Adrenal gland (tissue), 12 donors: ENCODE measurements around the gene DIP2C. TPM values are rescaled to one million over a fixed set of nuclear protein-coding genes. Genes with fewer than 3 reads are reported as not detected.

ENCODE experiments used
- DNase-seq, 7 donors: peaks; one replicate each; pipeline ENCODE4 v3.0.0-alpha.2; 2019 to 2020
- H3K27ac ChIP-seq, 5 donors: fragments of 200-600 bp; sonication (generic) in 4 of 5; 1 replicate in 3 of 5; 2 replicates in 2 of 5; pipeline versions ENCODE4 v1.5.1 to v1.8.0; 2016 to 2020; ENCODE audit warnings: mild to moderate bottlenecking in 1 of 5
- H3K27me3 ChIP-seq: fragments of 200-600 bp; 2 replicates; pipeline ENCODE4 v1.8.0; 2021
- H3K36me3 ChIP-seq, 2 donors: fragments of 200-600 bp; replicated peaks in 1 of 2; 1 replicate in 1 of 2; 2 replicates in 1 of 2; pipeline versions ENCODE4 v1.5.1 to v1.8.0; 2018 to 2022
- H3K4me1 ChIP-seq, 2 donors: fragments of 200-600 bp; replicated peaks in 1 of 2; 1 replicate in 1 of 2; 2 replicates in 1 of 2; pipeline versions ENCODE4 v1.5.1 to v1.8.0; 2018 to 2021
- H3K4me3 ChIP-seq, 4 donors: fragments of 200-600 bp; sonication (generic) in 3 of 4; one replicate each; pipeline ENCODE4 v1.5.1; 2016 to 2018
- H3K9me3 ChIP-seq, 3 donors: fragments of 200-600 bp; sonication (generic) in 1 of 3; replicated peaks in 1 of 3; 1 replicate in 2 of 3; 2 replicates in 1 of 3; pipeline versions ENCODE4 v1.5.1 to v1.8.0; 2016 to 2021
- CTCF ChIP-seq, 6 experiments: fragments of 450-650 bp in 4 of 6; fragments of 200-600 bp in 2 of 6; sonication (generic) in 1 of 6; IDR thresholded peaks; 1 replicate in 5 of 6; 2 replicates in 1 of 6; pipeline versions ENCODE4 v1.5.1 to v1.8.0; 2016 to 2021; ENCODE audit warnings: antibody characterized with exemption in 6 of 6, mild to moderate bottlenecking in 2 of 6, moderate library complexity in 1 of 6
- POLR2A ChIP-seq, 2 donors: fragments of 450-650 bp; IDR thresholded peaks; one replicate each; pipeline ENCODE4 v1.6.1; 2017; ENCODE audit warnings: antibody characterized with exemption in 2 of 2, mild to moderate bottlenecking in 2 of 2, moderate library complexity in 1 of 2
- WGBS, 4 donors: extraction: QIAGEN DNeasy Blood & Tissue Kit in 2 of 4; methylation state at CpG; one replicate each; pipeline versions ENCODE4 v1.1.5 to v1.1.7; 2013 to 2017; 5-methylcytosine and 5-hydroxymethylcytosine counted together
- intact Hi-C, 2 donors: fragments of 100-400 bp; cut with DNase I; formaldehyde crosslinking; loops; one replicate each; pipeline versions ENCODE4 v1.14.1 to v1.15.0; 2022 to 2023
- polyA plus RNA-seq, 3 donors: library from polyadenylated mRNA; stranded (reverse); fragments of 200-250 nt in 2 of 3; fragments of 350-450 nt in 1 of 3; fragmentation: Illumina TruSeq in 1 of 3; extraction: RNeasy Lipid Tissue Mini Kit (QIAGEN cat#74804) in 1 of 3; gene quantifications; one replicate each; pipeline ENCODE4 v1.2.3, GENCODE V29; 2013 to 2014
- total RNA-seq, 9 donors: library from RNA; depleted of rRNA in 4 of 9; stranded (reverse); fragments of >200 nt in 4 of 9; fragments of 120-200 nt in 1 of 9; fragmentation: NEBNext Ultra II Directional in 1 of 9; extraction: Animal tissue kit (Norgen Biotek cat#: 25700) in 1 of 9; gene quantifications; one replicate each; pipeline versions ENCODE4 v1.1.0 to v1.2.4, GENCODE V29; 2013 to 2023
- donor health status: healthy with polysubstance abuse.
- donor health status: Bipolar disorder and iron deficiency.
- donor health status: DM: yes; HTN: yes; CAD: no.
- donor health status: DM: no; HTN: no; CAD: no.
- donor health status: DM: no; HTN: no; CAD: no.
- donor health status: DM: yes; HTN: yes; CAD: no.

Gene DIP2C
- total and polyA plus RNA-seq, 12 donors = 4.8 to 23.9 (median 19.7) TPM

GRCh38 chr10:413662-414071, 275.8 kb downstream of the DIP2C start:
- Histone ChIP-seq H3K27me3 (no peaks in the 10 kb centered on the region), H3K9me3 (no peaks in the 10 kb centered on the region), H3K4me3 (no peak overlapping the region), H3K4me1 (no peaks in the 10 kb centered on the region), H3K36me3 (peaks cover 0 to 2% of the 10 kb centered on the region in 2 donors), H3K27ac (no peak overlapping the region)
- no peak for TF ChIP-seq POLR2A (IDR thresholded peaks at IDR 0.05)
- no peak for TF ChIP-seq CTCF (IDR thresholded peaks at IDR 0.05)
- WGBS, 4 donors = 84 to 93% (median 88%) methylated on average over 24 to 26 of the region's 26 CpGs
- intact Hi-C loops = no loop called here
- DNase-seq = no peak

- no peaks in the 10 kb centered on the region for H3K36me3 ChIP-seq
- no peak overlapping the region for H3K4me3 ChIP-seq
- no peak for DNase-seq
- no peak overlapping the region for H3K27ac ChIP-seq
- H3K4me1 ChIP-seq = no peaks in the 10 kb centered on the region
- no peaks in the 10 kb centered on the region for H3K9me3 ChIP-seq
- intact Hi-C loops = no loop called here
- no peaks in the 10 kb centered on the region for H3K27me3 ChIP-seq
- no peak for TF ChIP-seq CTCF (IDR thresholded peaks at IDR 0.05)
- no peak for TF ChIP-seq POLR2A (IDR thresholded peaks at IDR 0.05)
- 74 to 83% (median 75%) methylated on average over 8 to 10 of the region's 10 CpGs for WGBS, 4 donors
Observed at GRCh38 chr10:412109-412508, 277.4 kb downstream of the DIP2C start.

- Histone ChIP-seq H3K4me1 (no peaks in the 10 kb centered on the region), H3K36me3 (no peaks in the 10 kb centered on the region), H3K27me3 (no peaks in the 10 kb centered on the region), H3K4me3 (no peak overlapping the region), H3K27ac (no peak overlapping the region), H3K9me3 (no peaks in the 10 kb centered on the region)
- TF ChIP-seq CTCF (IDR thresholded peaks at IDR 0.05) = no peak
- TF ChIP-seq POLR2A (IDR thresholded peaks at IDR 0.05) = no peak
- WGBS, 4 donors = 95 to 98% (median 95%) methylated on average over 13 of the region's 13 CpGs
- DNase-seq = no peak
- intact Hi-C loops = no loop called here
Observed at GRCh38 chr10:411603-412002, 277.9 kb downstream of the DIP2C start.

GRCh38 chr10:409408-410040, 279.9 kb downstream of the DIP2C start:
- H3K27ac ChIP-seq = no peak overlapping the region
- intact Hi-C loops = no loop called here
- H3K9me3 ChIP-seq = no peaks in the 10 kb centered on the region
- H3K27me3 ChIP-seq = no peaks in the 10 kb centered on the region
- no peak overlapping the region for H3K4me3 ChIP-seq
- no peaks in the 10 kb centered on the region for H3K4me1 ChIP-seq
- 74 to 93% (median 79%) methylated on average over 12 of the region's 12 CpGs for WGBS, 4 donors
- peak in 1 of 7 donors; percentile 37 for DNase-seq
- no peaks in the 10 kb centered on the region for H3K36me3 ChIP-seq
- TF ChIP-seq POLR2A (IDR thresholded peaks at IDR 0.05) (no peak), CTCF (IDR thresholded peaks at IDR 0.05) (no peak)
